ENCODE results near the gene KIF17.
"Not testable (repeated sequence)": the region's sequence is repeated elsewhere in the genome, so short reads cannot be mapped to it uniquely, and the experiment has no call there.

KIF17 gene

DNA sequence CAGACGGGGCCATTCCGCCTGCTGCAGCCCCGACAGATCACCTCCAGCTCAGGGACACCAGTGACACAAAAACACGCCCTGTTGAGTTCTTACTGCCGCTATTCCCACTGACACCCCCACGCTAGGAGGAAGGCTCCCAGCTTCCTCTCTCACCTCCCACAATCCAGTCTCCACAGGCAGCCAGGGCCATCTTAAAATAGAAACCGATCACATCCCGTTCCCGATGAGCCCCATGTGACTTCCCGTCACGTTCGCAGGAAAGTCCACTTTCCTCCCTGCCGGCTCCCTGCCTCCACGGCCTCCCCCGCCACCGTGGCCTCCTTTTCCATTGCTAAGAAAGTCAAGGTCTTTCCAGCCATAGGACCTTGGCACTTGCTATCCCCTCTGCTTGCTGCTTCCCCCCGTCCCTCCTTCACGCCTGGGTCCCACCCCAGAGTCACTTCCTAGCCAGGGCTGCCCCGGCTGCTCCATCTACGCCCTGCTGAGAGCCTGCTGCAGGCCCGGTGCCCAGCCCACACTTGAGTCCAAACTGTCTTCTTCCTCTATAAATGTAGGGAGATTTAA is 32.6 kb downstream of the KIF17 start:
- no peak for DNase-seq

DNA sequence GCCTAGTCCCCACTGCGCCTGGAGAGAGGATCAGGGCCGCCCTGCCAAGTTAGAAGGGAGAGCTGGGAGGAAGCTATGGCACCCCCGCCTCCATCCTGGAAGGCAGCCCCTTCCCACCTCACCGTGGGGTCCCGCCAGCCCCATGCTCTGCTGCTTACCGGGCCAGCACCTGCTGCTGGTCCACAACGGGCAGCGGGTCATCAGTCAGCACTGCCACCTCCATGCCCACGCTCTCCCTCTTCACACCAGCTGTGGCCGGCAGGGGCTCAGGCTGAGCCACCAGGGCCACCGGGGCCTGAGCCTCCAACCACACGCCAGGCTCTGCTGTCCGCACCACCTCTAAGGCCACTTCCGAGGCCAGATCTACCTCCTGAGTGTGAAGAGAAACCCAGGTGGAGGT is 33.2 kb downstream of the KIF17 start:
- no peak for DNase-seq

DNA sequence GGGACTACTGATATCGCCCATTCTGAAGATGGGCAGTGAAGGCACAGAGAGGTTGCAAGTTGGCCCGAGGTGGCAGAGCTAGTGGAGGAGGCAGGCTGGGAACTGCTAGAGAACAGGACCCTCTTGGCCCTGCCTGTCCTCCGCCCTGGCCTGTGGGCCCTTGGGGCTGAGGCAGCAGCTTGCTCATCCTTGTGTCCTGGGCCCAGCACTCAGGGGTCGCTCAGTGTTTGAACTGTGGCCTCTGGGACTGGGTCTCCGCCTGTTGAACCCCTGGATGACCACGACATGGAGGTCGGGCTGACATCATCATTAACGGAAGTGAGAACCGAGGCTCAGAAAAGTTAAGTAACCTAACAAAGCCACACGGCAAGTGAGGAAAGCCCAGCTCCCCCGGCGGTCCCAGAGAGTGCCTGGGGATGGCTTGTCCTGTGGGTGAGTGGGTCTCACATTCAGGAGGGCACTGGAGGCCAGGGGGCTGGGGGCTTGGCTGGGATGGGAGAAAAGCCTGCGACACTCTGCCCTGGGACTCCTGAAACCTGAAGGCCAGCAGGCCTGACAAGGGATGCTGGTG is 33.7 kb downstream of the KIF17 start:
- DNase-seq, result no peak

GRCh38 chr1:20683614-20684013 is 34.2 kb downstream of the KIF17 start:
- no peak for DNase-seq

- DNase-seq, result no peak
These were observed 35.1 kb downstream of the KIF17 start for GRCh38 chr1:20682571-20683236.

DNA sequence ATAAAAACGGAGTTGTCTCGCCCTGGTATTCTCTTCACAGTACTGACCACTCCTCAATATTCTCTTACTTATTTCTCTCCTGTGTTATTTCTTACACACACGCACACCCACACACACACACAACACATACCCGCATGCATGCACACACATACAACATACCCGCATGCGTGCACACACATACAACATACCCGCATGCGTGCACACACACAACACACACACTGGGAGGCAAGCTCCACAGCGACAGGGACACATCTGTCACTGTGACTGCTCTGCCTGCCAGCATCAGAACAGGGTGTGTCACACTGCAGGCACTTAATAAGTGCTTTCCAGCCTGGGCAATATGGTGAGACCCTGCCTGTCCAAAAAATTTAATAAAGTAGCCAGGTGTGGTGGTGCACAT is 35.8 kb downstream of the KIF17 start:
- DNase-seq, result no peak

GRCh38 chr1:20680269-20680668 is 37.5 kb downstream of the KIF17 start:
- no peak for DNase-seq

DNA sequence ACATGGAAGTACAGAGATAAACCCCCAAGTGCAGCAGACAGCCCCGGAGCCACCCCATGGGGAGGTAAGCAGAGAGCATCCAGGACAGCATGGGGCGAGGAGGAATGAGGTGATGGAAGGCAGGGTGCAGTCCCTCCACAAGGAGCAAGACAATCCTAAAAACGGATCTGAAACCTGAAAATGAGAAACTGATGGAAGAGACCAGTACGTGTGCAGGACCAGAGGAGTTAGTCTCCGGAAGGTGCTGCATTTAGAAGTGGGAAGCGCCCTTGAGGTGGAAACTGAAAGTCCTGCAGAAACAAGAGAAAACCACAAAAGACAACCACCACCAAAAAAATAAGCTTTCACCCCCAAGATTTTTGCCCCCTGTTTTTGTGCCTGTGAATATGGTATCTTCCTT is 39.2 kb downstream of the KIF17 start:
- DNase-seq, result no peak

DNA sequence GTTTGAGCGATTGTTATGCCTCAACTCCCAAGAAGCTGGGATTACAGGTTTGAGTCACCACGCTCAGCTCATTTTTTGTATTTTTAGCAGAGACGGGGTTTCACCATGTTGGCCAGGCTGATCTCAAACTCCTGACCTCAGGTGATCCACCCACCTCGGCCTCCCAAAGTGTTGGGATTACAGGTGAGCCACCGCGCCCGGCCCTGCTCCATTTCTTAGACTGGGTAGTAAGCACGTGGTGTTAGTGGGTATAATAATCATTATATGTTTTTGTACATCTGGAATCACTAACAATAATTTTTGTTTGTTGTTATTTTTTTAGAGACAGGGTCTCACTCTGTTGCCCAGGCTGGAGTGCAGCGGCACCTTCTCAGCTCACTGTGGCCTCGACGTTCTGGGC is 44.2 kb downstream of the KIF17 start:
- not testable (repeated sequence) for DNase-seq

DNA sequence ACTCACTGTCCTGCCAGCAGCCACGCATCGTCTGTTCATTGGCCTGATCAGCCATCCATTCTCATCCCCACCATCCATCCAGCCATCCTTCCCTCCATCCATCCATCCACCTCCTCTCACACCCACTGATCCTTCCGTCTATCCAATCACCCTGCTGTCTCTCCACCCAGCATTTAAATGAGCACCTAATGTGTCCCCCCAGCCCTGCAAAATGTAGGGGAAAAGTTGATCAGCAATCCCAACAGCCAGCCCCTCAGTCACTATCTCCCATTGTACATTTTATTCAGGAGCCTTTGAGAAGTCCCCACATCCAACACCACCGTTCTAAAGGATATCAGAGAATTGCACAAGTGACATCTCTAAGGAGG is 45.6 kb downstream of the KIF17 start:
- DNase-seq, result no peak

- no peak for DNase-seq
These were observed 46.9 kb downstream of the KIF17 start for GRCh38 chr1:20670936-20671335.

- no peak for DNase-seq
These were observed 49.2 kb downstream of the KIF17 start for GRCh38 chr1:20668581-20668980.

GRCh38 chr1:20666804-20667203 is 51.0 kb downstream of the KIF17 start:
- DNase-seq, result no peak

DNA sequence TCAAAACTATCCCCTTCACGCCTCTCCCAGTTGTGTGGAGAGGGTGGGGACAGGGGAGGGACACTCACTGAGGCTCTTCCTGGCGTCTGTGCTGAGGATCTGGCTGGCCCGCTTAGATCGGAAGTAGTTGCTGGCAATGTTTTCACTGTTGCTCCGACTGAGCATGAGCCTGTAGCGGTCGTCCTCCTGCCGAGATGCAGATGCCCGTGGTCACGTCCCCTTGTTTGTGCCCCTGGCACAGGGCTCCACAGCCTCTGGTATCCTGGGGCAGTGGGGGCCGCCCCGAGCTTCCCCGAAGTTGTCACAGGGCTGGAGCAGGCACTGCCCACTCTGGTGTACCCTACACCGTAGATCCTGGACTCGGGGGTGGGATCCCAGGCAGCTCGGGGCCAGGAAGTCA is 51.7 kb downstream of the KIF17 start:
- DNase-seq, result no peak

DNA sequence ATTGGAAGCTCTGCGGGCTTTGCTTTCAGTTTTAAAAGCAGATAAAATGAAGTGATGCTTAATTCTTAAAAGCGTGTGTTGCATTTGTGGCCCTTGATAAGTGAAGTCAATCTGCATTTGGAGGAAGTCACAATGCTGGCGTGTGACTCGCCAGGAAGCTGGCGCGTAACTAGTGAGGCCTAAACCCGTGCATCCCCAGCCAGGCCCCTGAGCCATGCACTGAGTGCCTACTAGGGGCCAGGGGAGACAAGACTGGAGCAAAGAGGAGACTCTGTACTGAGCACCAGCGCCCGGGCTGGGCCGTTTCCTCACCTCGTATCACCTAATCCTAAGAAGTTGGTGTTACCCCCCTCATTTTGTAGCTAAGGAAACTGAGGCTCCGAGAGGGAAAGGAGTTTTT is 52.1 kb downstream of the KIF17 start:
- DNase-seq, result no peak

DNA sequence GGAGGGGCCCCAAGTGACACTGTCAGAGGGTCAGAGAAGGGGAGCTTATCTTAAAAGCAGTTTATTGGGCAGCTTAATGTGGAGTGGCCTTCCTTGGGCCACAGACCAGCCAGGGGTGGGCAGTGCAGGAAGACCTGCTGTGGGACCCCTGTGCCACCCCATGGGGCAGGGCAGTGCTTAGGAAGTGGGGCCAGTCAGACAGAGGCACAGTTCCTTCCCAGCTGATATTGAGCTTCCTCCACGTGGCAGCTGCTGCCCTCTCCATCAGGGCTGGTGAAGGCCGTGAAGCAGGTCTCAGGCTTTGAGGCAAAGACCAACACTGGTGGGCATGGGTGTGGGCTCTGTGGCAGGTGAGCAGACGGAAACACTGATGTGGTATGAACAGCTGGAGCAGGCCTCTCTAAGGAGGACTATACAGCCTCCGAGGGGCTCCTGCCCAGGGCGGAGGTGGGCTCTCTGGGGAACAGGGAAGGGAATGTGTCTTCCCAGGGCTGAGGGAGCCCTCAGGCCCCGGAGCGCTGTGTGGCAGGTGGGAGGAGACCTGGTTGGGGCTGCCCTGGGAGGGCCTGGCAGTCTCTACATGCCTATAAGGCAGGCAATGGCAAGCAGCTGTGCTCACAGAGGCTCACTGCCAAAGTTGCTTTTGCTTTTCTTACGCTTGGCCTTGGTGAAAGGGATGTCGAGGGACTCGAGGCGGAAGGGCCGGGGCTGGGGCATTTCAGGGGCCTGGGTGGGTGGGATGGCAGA is 53.7 kb downstream of the KIF17 start:
- DNase-seq, result no peak

DNA sequence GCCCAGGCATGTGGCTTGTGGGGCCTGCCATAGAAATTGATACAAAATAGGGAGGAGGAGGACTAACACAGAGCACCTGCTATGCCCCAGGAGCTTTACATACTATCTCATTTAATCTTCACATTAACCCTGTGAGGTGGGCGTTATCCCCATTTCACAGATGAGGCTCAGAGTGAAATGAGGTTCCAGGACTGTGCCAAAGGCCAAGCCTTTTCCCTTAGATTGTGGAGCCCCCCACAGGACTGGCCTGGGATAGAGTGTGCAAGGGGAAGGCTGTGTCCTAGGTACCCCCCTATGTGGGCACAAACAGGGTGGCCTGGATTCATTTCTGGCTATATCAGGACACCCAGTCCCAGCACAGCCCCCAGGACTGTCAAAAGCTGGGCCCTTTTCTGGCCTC is 54.4 kb downstream of the KIF17 start:
- no peak for DNase-seq

DNA sequence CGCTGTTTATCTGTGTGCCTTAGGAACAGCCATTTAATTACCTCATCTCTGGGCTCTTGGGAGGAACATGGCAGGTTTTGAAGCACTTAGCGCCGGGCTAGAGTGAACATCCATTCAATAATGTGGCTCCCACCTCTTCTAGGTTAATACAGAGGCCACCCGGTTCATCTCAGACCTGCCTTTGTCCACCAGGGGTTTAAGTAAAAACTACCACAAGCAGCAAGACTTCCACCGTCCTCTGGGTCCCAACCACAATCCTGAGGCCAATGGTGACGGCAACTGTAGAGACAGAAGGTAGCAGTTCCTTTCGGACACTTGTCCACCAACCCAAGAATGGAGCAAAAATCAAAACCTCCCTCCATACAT is 55.7 kb downstream of the KIF17 start:
- no peak for DNase-seq

- DNase-seq, result peak; percentile 98
These were observed 56.3 kb downstream of the KIF17 start, which contains the start of gene DDOST for GRCh38 chr1:20661207-20662109. Gene DDOST (minus strand): TSS chr1:20661369. CDS start chr1:20661350, 19 bp downstream.

DNA sequence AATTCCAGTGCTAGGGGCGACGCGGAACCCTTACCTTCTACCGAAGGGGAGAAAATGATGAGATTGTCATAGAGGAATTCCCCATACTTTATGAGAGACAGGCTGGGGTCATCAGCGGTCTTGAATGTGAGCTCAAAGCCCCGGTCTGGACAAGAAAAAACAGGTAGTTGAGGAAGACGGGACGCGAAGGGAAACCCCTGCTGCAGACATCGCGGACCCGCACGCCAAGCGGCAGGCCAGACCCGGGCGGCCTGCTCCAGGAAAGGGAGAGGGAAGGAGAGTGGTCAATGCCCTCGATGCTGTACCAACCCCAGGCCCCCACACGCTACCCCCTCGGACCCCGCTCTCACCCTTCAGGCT is 57.0 kb downstream of the KIF17 start:
- no peak for DNase-seq

GRCh38 chr1:20660363-20660762 is 57.4 kb downstream of the KIF17 start:
- no peak for DNase-seq

DNA sequence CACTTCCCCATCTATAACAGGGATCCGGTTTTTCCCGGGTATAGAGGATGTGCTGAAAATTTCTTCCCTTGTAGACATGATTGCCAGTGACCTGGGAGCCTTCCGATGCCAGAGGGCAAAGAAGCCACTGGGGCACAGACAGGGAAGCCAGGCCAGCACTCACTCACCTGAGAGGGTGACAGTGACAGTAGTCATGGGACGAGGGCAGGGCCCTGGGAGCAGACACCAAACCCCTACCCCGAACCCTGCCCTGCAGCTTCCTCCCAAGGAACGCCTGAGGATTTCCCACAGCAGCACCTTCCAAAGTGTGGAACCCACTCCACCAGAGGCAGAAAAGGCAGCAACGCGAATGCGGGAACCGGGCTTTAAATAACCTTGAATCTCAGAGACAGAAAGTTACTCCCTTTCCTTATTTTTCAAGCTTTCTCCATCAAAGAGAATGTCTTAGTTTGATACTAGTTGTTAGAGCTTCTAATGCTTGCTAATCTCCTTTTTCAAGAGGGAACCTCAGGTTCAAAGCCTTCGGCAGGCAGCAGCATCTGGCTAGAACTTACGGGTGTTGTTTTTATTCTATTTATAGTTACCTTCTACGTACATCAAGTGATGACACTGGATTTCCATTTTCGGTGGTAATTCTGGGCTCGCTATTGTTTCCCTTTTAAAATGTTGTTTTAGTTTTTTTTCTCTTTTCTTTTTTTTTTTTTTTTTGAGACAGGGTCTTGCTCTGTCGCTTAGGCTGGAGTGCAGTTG is 59.5 kb downstream of the KIF17 start:
- no peak for DNase-seq
